ENCODE data around the gene CXADR.

CXADR gene

DNA sequence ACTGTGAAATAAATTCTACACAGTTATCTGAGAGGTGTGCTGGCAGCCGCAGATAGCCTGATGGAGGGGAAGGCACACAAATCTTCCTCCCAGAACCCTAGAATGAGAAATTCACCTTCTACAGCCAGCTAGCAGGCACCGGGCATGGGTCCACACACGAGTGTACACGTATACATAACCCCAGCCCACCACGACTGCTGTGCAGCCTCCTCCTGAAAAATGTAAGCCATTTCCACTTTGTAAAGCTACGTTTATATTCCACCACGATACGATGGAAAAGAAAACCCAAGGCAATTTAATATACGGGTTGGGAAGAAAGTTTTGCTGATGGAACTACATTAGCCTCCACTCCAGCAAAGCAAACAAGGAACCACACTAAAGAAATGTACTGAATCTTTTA lies 98.1 kb downstream of the CXADR start:
- no peak for DNase-seq

DNA sequence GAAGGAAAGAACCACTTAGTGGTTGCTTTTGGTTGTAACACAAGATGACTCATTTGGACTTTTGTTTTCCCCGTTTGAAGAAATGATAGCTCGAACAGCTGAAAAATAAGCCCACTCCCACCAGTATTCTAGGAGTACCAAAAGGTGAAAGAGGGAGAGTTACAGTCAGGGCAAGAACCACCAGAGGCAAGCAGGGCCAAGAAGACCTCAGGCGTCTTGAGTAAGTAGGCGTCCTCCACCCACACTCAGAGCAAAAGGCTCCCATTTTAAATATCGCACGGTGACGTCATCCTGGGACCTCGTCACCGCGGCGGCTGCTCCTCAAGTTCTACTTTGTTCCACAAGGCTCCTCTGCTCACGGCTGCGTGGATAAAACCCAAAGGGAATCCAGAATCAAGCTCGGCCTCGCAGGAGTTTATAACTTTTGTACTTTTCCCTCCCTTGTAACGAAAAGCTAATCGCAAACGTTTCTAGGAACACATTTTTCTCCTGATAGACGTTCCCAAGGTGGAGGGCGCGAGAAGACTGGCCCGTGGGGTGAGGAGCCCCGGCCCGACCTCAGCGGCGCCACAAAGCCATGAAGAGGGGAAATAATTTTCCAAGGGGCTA lies 98.7 kb downstream of the CXADR start:
- DNase-seq, result peak; percentile 79 to 83

DNA sequence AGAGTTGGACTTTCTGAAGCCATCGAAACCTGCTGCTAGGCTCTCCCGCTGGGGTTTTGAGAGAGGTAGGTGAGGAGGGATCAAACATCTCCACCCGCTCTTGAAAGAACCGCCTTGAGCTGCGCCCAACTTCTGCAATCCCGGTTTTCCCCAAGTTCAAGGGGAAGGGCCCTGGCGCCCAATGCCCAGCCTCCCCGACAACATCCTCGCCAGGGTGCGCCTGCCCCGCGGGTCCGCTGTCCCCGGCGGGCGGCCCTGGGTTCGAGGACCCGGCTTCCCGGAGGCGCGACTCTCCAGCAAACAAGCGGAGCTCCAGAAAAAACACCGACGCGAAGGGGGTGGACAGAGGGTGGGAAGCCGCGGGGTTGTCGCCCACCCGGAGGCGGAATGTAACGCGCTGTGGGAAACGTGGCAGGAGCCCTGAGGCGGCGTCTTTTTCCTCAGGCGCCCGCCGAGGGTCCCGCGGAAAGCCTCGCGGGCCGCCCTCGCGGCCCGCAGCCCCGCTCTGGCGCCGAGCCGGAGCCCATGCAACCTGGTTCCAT lies 99.3 kb downstream of the CXADR start:
- peak; percentile 8 to 9 for DNase-seq

DNA sequence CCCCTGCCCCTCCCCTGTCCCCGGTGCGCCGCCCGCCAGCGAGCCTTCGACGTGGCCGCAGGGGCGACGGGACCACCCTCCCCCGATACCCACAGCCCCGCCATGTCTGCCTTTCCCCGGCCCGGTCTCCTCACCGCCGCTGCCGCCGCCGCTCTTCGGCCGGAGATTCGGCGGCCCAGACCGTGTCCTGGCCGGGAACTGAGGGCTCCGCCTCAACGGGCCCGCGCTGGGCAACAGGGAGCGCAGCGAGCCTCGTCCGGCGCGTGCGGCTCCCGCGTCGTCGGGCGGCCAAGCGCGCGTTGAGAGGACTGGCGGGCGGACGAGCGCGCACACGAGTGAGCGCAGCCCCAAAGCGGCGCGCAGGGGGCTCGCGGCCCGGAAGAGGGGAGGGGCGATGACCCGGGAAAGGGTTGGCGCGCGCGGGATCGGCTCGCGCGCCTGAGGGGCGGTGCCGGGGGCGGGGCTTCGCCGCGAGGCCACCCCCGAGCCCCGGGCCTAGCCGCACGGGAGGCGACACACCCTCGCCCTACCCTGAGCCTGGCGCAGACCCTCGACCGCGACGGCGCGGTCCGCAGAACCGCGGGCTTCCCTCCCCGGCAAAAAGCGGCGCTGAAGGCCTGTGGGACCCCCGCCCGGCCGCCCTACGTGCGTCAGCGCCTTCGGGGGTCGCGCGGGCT lies 99.9 kb downstream of the CXADR start, which contains the start of gene BTG3:
Gene BTG3, minus strand, starts transcription at position 337 of the 677 bp plus-strand sequence. CDS start 3,757 bp downstream, outside the sequence.
- DNase-seq, result peak; percentile 73 to 77

DNA sequence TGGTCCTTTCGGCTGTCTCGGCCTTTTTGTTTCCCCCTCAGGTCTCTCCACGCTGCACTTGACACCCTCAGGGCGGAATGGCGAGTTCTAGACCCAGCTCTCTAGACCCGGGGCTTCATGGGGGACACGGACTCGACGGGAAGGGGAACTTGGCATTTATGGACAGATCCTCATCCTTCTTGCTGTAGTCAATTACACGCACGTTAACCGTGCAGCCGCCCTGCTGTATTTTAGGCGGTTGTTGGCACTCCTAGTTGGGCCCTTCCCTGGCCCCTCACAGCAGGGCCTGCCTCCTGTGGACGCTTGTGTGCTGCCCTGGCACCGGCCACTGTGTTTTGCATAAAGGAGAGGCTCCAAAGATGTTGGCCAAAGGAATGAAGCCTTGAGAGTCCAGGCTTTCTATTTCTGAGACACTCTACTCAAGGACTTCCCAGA lies 100.4 kb downstream of the CXADR start:
- peak in 1 of 2 experiments; percentile 4 for DNase-seq

DNA sequence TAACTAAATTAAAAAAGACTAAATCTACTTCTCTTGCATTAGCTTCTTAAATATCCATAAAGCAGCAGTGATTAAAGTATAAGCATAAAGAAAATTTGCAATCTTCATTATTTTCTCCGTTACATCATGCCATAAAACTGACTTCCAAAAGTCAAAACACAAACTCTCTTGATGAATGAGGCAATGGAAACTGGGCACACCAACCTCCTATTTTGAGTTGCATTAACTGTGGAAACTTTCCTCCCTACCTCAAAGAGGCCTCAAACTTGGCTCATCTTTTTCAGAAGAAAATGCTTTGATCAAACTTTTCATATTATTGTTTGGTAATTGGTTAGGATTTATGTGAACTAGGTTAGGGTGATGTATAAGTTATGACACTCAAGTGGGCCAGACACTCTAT lies 104.0 kb downstream of the CXADR start:
- DNase-seq, result no peak

DNA sequence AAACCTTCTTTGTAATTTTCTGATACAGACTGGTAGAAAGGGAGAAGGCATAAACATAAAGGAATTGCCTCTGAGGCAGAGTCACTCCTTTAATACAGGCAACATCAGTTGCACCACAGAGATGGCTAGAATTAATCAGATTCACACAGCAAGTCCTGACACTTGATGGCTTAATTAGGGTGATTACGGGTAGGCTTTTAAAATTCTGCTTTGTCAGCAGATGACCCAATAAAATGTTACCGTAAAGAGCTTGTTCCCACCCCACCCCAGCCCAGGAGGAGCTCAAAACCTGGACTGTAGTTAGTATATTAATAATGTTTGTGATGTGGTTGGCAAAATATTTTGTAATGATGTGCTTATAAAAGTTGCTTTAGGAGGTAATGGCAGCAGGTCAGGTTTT lies 109.2 kb downstream of the CXADR start:
- no peak for DNase-seq

DNA sequence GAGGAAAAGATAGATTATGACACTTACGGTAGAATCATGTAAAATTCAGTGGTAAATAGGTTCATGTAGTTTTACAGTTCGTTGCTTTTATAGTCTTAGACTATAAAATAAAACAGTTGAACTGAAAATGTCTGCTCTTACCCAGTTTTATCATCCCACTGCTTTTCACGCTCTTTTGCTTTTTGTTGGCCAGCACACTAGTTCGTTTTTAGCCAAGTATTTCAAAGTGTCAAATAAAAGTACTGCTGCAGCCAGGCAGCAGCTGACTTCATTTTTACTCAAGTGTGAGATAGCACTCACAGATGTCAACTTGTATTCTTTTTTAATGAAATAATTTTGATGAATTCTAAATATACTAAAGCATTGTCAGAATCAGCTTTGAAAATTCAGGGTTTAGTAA lies 118.4 kb downstream of the CXADR start:
- no peak for DNase-seq

DNA sequence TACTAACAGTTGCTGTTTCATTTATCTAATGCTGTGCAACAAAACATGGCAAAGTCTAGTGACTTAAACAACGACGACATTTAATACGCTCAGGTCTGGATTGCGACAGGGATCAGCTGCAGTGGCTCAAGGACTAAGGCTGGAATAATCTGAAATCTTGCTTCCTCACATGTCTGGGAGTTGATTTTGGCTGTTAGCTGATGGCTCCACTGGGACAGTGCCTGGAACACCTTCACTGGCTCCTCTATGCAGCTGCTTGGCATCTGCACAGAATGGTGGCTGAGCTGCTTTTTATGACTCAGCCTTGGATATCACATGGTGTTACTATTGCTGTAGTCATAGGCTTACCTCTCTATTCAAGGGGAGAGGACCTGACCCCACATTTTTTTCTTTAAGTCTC lies 123.9 kb downstream of the CXADR start:
- no peak for DNase-seq

DNA sequence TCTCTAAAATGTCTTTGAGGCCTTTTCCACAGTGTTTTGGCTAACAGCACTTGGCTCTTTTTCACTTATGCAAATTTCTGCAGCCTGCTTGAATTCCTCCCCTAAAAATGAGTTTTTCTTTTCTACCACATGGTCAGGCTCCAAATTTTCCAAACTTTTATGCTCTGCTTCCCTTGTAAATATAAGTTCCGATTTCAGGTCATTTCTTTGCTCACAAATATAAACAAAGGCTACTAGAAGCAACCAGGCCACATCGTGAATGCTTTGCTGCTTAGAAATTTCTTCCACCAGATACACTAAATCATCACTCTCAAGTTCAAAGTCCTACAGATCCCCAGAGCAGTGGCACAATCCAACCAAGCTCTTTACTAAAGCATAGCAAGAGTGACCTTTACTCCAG lies 128.0 kb downstream of the CXADR start:
- no peak for DNase-seq
